HepG2 (cell line): ENCODE data around the gene GOLGA6C. TPM values are rescaled to one million over a fixed set of nuclear protein-coding genes. Genes with fewer than 3 reads are reported as not detected.
"Not testable (repeated sequence)": the region's sequence is repeated elsewhere in the genome, so short reads cannot be mapped to it uniquely, and the experiment has no call there.

Source experiments
- ATAC-seq: fragments of 200-7000 bp; cut with Tn5 transposase; 3 replicates; pipeline ENCODE4 v1.9.1; 2020; ENCODE audit warnings: mild to moderate bottlenecking, moderate library complexity
- BruUV-seq: library from RNA; stranded (reverse); fragments of 400-500 nt; replicated peaks from 2 replicates; lab custom pipeline; 2021; lab: Mats Ljungman, UMichigan
- CTCF ChIA-PET: fragments of 300-600 bp; formaldehyde crosslinking; extraction: SDS; loops from one replicate; lab custom pipeline; 2021; ENCODE audit warnings: low total read pairs, inconsistent platforms, low intra/inter-chr PET ratio; lab: Yijun Ruan, JAX
- POLR2A ChIA-PET: fragments of 350-600 bp; sonication (Branson Sonifier 250); formaldehyde crosslinking; loops from one replicate; lab custom pipeline; 2020; ENCODE audit warnings: antibody characterized with exemption, inconsistent platforms; lab: Yijun Ruan, JAX
- DNase-seq: peaks from one replicate; pipeline ENCODE4 v3.0.0-alpha.2; 2015; ENCODE audit warnings: low spot score
- FAIRE-seq: peaks from 3 replicates; lab custom pipeline; 2011; peaks lifted over from hg19 to GRCh38; lab: Jason Lieb, UNC
- H2AFZ ChIP-seq: one replicate; pipeline ENCODE4 v1.6.1; 2011; ENCODE audit warnings: low read length, inconsistent platforms
- H3K27ac ChIP-seq: fragments of 300-600 bp; 3 replicates; pipeline ENCODE4 v1.8.0; 2011; ENCODE audit warnings: mixed run types, mild to moderate bottlenecking, mixed read lengths, low read length, inconsistent platforms; ENCODE audit not compliant: insufficient read depth; ENCODE audit errors: extremely low read length
- H3K27me3 ChIP-seq, 2 experiments: fragments of 200-600 bp in 1 of 2; 2 replicates in 1 of 2; 3 replicates in 1 of 2; pipeline versions ENCODE4 v1.6.0 to v1.8.0; 2011; ENCODE audit warnings: low read length in 2 of 2, mild to moderate bottlenecking in 2 of 2, moderate library complexity in 2 of 2, inconsistent platforms in 1 of 2; ENCODE audit not compliant: insufficient read depth in 2 of 2, control insufficient read depth in 1 of 2
- H3K36me3 ChIP-seq, 2 experiments: fragments of 200-600 bp in 1 of 2; replicated peaks in 1 of 2; 2 replicates in 1 of 2; 3 replicates in 1 of 2; pipeline versions ENCODE4 v1.5.1 to v1.8.0; 2011; ENCODE audit warnings: low read length in 2 of 2, inconsistent platforms in 1 of 2; ENCODE audit not compliant: insufficient read depth in 2 of 2, control insufficient read depth in 1 of 2
- H3K4me1 ChIP-seq: 2 replicates; pipeline ENCODE4 v1.5.1; 2012; ENCODE audit warnings: low read length, inconsistent platforms; ENCODE audit not compliant: insufficient read depth
- H3K4me2 ChIP-seq: 2 replicates; pipeline ENCODE4 v1.6.0; 2011; ENCODE audit warnings: low read depth, low read length, inconsistent platforms
- H3K4me3 ChIP-seq, 3 experiments: fragments of 200-600 bp in 1 of 3; sonication (generic), shearing (Covaris generic) in 1 of 3; replicated peaks in 1 of 3; 2 replicates each; pipeline ENCODE4 v1.5.1; 2011 to 2016; ENCODE audit warnings: low read length in 3 of 3, inconsistent platforms in 2 of 3, low read depth in 2 of 3, mild to moderate bottlenecking in 2 of 3, control low read depth in 1 of 3, mixed read lengths in 1 of 3; ENCODE audit not compliant: insufficient read depth in 1 of 3
- H3K79me2 ChIP-seq: one replicate; pipeline ENCODE4 v1.6.1; 2011; ENCODE audit warnings: low read length, inconsistent platforms; ENCODE audit not compliant: insufficient read depth
- H3K9ac ChIP-seq: 2 replicates; pipeline ENCODE4 v1.6.0; 2011; ENCODE audit warnings: mild to moderate bottlenecking, low read depth, low read length, inconsistent platforms; ENCODE audit not compliant: insufficient read depth
- H3K9me3 ChIP-seq: 2 replicates; pipeline ENCODE4 v1.5.1; 2012; ENCODE audit warnings: mild to moderate bottlenecking, low read length
- H4K20me1 ChIP-seq: 2 replicates; pipeline ENCODE4 v1.6.0; 2011; ENCODE audit warnings: inconsistent platforms, mild to moderate bottlenecking, low read length, moderate library complexity; ENCODE audit not compliant: insufficient read depth
- ELF3 ChIP-seq: IDR thresholded peaks from 2 replicates; pipeline ENCODE4 v1.6.1; 2016; ENCODE audit warnings: missing genetic modification reagents, missing compliant biosample characterization
- SAP130 ChIP-seq: IDR thresholded peaks from 2 replicates; pipeline ENCODE4 v1.6.1; 2016; ENCODE audit warnings: low read depth
- STAG1 ChIP-seq: sonication (generic); formaldehyde crosslinking; IDR thresholded peaks from 2 replicates; pipeline ENCODE4 v1.4.0; 2020; ENCODE audit warnings: missing genetic modification reagents
- ZNF614 ChIP-seq: IDR thresholded peaks from 2 replicates; pipeline ENCODE4 v1.6.1; 2018; ENCODE audit warnings: missing biosample characterization, missing genetic modification reagents, inconsistent platforms, borderline replicate concordance
- WGBS: methylation state at CpG from one replicate; pipeline ENCODE4 v1.1.6; 2017; ENCODE audit warnings: low lambda C conversion rate; 5-methylcytosine and 5-hydroxymethylcytosine counted together
- in situ Hi-C: cut with HindIII; loops from 2 replicates; pipeline ENCODE4 v1.10.0; 2017; ENCODE audit warnings: low pct_unique_long_range_greater_than_20kb; ENCODE audit not compliant: extremely low pct_ligation_motif_present
- intact Hi-C: fragments of 100-400 bp; cut with micrococcal nuclease; formaldehyde crosslinking; loops from one replicate; pipeline ENCODE4 v1.10.0; 2022; ENCODE audit not compliant: unreplicated experiment
- polyA plus RNA-seq, 8 experiments: library from polyadenylated mRNA; depleted of rRNA in 3 of 8; stranded (reverse) in 7 of 8; unstranded in 1 of 8; fragments of >200 nt; fragmentation: Illumina TruSeq in 4 of 8; extraction: Trizol in 4 of 8; gene quantifications; 2 replicates each; pipeline versions ENCODE4 v1.2.1 to v1.2.3, GENCODE V29; 2011 to 2016; ENCODE audit warnings: low read depth in 4 of 8, missing spikeins in 1 of 8, mixed read lengths in 1 of 8; ENCODE audit not compliant: insufficient read depth in 1 of 8
- total RNA-seq, 5 experiments: library from RNA; depleted of rRNA; stranded (reverse); fragments of >200 nt; fragmentation: Illumina TruSeq; extraction: Trizol; gene quantifications; 2 replicates each; pipeline ENCODE4 v1.2.3, GENCODE V29; 2016; ENCODE audit warnings: low read depth in 1 of 5
- TF ChIP-seq, protein P1 (sequence below): sonication (generic); formaldehyde crosslinking; IDR thresholded peaks from 2 replicates; pipeline ENCODE4 v1.9.0; 2022; ENCODE audit warnings: low read depth, missing genetic modification reagents
- TF ChIP-seq, protein P2 (sequence below): sonication (generic); formaldehyde crosslinking; IDR thresholded peaks from 2 replicates; pipeline ENCODE4 v1.4.0; 2020; ENCODE audit warnings: missing genetic modification reagents, borderline replicate concordance

The GOLGA6C gene
- total and polyA plus RNA-seq, 2 of the 13 experiments (the other 11 are each of a cell fraction or from before 2014, with no cell fraction given), result not detected

DNA sequence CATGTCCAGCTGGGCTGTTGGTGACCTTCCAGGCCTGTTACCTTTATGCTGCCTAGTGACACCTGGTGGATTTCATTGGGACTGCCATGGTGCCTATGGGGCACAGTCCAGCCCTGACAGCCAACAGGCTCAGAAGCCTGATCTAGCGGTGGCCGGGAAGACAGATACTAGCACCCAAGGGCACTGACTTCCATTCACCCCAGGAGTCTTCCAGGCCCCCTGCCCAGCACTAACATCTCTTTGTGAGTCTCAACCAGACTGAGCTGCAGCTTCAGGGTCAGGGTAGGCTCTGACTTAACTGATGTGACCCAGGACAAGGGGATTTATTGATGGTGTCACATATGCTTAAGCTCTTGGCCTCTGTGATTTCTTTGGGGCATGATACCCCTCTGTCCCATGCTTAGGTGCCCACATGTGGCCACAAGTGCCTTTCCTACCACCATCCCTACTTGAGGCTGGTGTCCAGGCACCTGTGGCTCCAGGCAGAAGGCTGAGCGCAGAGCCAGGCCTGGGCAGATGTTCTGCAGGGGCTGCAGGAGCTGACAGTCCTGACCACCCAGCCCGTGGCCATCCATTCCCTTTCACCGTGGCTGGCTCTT lies 16.5 kb downstream of the GOLGA6C start (continued):
- TF ChIP-seq ELF3 (peak; percentile 47; the same call in 1 of the 2 replicates), ZNF614 (0 out of 2 replicates have a peak, but pooled peaks have one; percentile 13), STAG1 (CRISPR knock-in tag) (peak; percentile 70), SAP130 (peak; percentile 26; the same call in 1 of the 2 replicates)
- TF ChIP-seq, protein P1, sequence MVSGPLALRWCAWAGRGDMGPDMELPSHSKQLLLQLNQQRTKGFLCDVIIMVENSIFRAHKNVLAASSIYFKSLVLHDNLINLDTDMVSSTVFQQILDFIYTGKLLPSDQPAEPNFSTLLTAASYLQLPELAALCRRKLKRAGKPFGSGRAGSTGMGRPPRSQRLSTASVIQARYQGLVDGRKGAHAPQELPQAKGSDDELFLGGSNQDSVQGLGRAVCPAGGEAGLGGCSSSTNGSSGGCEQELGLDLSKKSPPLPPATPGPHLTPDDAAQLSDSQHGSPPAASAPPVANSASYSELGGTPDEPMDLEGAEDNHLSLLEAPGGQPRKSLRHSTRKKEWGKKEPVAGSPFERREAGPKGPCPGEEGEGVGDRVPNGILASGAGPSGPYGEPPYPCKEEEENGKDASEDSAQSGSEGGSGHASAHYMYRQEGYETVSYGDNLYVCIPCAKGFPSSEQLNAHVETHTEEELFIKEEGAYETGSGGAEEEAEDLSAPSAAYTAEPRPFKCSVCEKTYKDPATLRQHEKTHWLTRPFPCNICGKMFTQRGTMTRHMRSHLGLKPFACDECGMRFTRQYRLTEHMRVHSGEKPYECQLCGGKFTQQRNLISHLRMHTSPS (CRISPR knock-in tag), result peak; percentile 40; the same call in 1 of the 2 replicates
- TF ChIP-seq, protein P2, sequence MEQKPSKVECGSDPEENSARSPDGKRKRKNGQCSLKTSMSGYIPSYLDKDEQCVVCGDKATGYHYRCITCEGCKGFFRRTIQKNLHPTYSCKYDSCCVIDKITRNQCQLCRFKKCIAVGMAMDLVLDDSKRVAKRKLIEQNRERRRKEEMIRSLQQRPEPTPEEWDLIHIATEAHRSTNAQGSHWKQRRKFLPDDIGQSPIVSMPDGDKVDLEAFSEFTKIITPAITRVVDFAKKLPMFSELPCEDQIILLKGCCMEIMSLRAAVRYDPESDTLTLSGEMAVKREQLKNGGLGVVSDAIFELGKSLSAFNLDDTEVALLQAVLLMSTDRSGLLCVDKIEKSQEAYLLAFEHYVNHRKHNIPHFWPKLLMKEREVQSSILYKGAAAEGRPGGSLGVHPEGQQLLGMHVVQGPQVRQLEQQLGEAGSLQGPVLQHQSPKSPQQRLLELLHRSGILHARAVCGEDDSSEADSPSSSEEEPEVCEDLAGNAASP (CRISPR knock-in tag), result 0 out of 2 replicates have a peak, but pooled peaks have one; percentile 29

DNA sequence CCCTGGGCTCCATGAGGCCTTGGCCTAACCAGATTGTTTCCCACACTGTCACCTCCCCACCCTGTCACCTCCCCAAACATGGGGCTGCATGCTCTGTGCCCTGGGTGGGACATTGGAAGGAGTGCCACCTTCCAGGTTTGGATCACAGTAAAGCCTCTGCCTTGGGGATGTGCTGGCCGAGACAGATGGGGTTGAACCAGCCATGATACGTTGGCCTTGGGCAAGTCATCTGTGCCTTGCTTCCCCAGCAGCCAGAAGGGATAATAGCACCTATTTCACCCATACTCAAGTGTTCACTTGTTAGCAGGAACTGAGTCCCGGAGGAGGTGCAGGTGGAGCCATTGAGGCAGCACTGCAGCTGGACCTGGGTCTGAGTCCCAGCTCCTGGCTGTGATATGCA lies 17.5 kb downstream of the GOLGA6C start:
- H3K79me2 ChIP-seq, H3K27ac ChIP-seq, H3K4me2 ChIP-seq, H3K27me3 ChIP-seq, POLR2A ChIA-PET, BruUV-seq, H3K9ac ChIP-seq, H2AFZ ChIP-seq, DNase-seq, intact Hi-C loops, H3K9me3 ChIP-seq, CTCF ChIA-PET, H3K4me1 ChIP-seq, FAIRE-seq, in situ Hi-C loops, H4K20me1 ChIP-seq, H3K4me3 ChIP-seq, H3K36me3 ChIP-seq: not testable (repeated sequence)
- ATAC-seq, result 0 out of 3 replicates have a peak, but pooled peaks have one; percentile 15
- 16% methylated on average over 3 of the region's 3 CpGs for WGBS

DNA sequence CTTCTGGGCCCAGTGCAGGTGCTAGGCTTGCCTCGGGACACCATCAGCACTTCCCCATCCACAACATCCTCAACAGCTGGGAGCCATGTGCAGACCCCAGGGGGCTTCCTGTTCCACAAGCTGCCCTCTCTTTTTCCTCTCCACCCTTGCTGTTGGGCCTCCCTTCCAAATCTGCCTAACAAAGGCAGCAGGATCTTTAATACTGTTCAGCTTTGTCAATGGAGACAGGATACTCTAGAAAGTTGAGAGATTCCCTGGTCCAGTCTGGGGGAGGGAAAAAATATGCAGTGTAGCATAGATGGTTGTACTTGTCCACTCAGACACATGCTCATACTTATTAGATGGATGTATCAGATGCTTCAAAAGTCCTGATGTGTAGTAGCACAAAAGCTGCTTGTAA lies 20.4 kb downstream of the GOLGA6C start:
- H3K79me2 ChIP-seq, intact Hi-C loops, DNase-seq, H2AFZ ChIP-seq, H3K4me1 ChIP-seq, ATAC-seq, in situ Hi-C loops, H3K9ac ChIP-seq, H3K4me2 ChIP-seq, H4K20me1 ChIP-seq, H3K9me3 ChIP-seq, H3K4me3 ChIP-seq, H3K27ac ChIP-seq, BruUV-seq, POLR2A ChIA-PET, CTCF ChIA-PET, H3K36me3 ChIP-seq, H3K27me3 ChIP-seq, FAIRE-seq: not testable (repeated sequence)
- WGBS, result 0% methylated on average over 1 of the region's 1 CpG

DNA sequence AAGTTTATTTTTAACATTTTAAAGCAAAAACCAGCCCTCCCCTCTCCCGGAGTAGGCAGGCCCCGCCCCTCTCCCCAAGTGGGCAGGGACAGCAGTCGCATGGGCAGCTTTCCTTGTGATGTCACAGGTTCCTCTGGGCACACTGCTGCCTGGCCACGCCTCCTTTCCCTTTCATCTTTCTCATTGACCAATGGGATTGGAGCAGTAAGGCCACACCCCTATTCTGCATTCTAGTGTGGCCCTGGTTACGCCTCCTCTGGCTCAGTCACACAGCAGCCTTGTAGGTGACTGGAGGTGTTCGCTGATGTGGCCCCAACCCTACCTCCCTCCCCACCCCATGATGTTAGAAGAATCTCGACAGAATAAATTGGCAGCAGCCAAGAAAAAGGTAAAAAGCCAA lies 24.4 kb downstream of the GOLGA6C start, which contains the start of gene GOLGA6D:
GOLGA6D (plus strand) TSS at position 264 of the 400 bp plus-strand sequence; CDS start at position 305, 41 bp downstream.
- H3K4me1 ChIP-seq, H3K9me3 ChIP-seq, H4K20me1 ChIP-seq, H3K4me3 ChIP-seq, H3K4me2 ChIP-seq, CTCF ChIA-PET, FAIRE-seq, H2AFZ ChIP-seq, BruUV-seq, in situ Hi-C loops, ATAC-seq, H3K79me2 ChIP-seq, H3K27me3 ChIP-seq, DNase-seq, POLR2A ChIA-PET, H3K36me3 ChIP-seq, H3K27ac ChIP-seq, intact Hi-C loops, H3K9ac ChIP-seq: not testable (repeated sequence)
- no CpG with 5 or more reads among the region's 7 CpGs for WGBS
